A673 (cell line): ENCODE results near the gene TMPRSS13.

Source experiments
- EZH2 ChIP-seq: fragments of 200-600 bp; sonication (generic); IDR thresholded peaks from 2 replicates; pipeline ENCODE4 v1.6.1; 2017; ENCODE audit warnings: borderline replicate concordance, low read depth, mild to moderate bottlenecking, mixed read lengths, antibody characterized with exemption, low read length; ENCODE audit not compliant: poor library complexity, severe bottlenecking
- TF ChIP-seq, protein P1 (sequence below): fragments of 300-800, 200-600 bp; sonication (generic); conservative IDR thresholded peaks from 2 replicates; pipeline ENCODE4 v1.5.1; 2017; ENCODE audit warnings: low read depth, mild to moderate bottlenecking, antibody characterized with exemption, low read length, moderate library complexity, mixed read lengths

DNA sequence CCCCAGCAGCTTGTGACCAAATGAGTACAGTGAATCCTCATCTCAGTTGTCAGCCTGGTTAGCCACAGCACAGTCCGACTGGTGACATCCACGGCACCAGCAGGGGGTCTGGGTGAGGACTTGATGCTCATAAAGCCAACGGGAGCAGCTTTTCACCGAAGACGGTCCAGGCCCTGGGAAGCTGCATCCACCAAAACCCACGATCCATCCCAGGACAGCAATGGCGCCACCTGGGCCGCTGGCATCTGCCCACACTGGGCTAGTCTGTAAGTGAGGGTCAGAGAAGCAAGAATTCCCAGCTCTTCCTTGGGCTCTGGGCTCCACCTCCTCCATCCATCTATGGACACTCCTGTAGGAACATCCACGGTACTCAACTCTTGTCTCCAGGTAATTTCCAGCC, 27.6 kb downstream of the TMPRSS13 start:
- TF ChIP-seq, protein P1, sequence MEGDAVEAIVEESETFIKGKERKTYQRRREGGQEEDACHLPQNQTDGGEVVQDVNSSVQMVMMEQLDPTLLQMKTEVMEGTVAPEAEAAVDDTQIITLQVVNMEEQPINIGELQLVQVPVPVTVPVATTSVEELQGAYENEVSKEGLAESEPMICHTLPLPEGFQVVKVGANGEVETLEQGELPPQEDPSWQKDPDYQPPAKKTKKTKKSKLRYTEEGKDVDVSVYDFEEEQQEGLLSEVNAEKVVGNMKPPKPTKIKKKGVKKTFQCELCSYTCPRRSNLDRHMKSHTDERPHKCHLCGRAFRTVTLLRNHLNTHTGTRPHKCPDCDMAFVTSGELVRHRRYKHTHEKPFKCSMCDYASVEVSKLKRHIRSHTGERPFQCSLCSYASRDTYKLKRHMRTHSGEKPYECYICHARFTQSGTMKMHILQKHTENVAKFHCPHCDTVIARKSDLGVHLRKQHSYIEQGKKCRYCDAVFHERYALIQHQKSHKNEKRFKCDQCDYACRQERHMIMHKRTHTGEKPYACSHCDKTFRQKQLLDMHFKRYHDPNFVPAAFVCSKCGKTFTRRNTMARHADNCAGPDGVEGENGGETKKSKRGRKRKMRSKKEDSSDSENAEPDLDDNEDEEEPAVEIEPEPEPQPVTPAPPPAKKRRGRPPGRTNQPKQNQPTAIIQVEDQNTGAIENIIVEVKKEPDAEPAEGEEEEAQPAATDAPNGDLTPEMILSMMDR, result no peak
- no peak for TF ChIP-seq EZH2
